Suprapubic skin (tissue), 3 donors: ENCODE measurements around the gene LGR4.

Source experiments
- EP300 ChIP-seq: sonication (generic); formaldehyde crosslinking; IDR thresholded peaks from one replicate; pipeline ENCODE4 v1.6.1; 2017; ENCODE audit warnings: antibody characterized with exemption
- POLR2A ChIP-seq, 2 donors: fragments of 450-650 bp; IDR thresholded peaks; one replicate each; pipeline ENCODE4 v1.6.1; 2017; ENCODE audit warnings: antibody characterized with exemption in 2 of 2, mild to moderate bottlenecking in 2 of 2, moderate library complexity in 2 of 2
- TF ChIP-seq, protein P1 (sequence below), 2 donors: fragments of 200-600 bp in 1 of 2; fragments of 450-650 bp in 1 of 2; sonication (generic) in 1 of 2; IDR thresholded peaks; one replicate each; pipeline ENCODE4 v1.5.1; 2016 to 2019; ENCODE audit warnings: antibody characterized with exemption in 2 of 2, mild to moderate bottlenecking in 1 of 2, moderate library complexity in 1 of 2

DNA sequence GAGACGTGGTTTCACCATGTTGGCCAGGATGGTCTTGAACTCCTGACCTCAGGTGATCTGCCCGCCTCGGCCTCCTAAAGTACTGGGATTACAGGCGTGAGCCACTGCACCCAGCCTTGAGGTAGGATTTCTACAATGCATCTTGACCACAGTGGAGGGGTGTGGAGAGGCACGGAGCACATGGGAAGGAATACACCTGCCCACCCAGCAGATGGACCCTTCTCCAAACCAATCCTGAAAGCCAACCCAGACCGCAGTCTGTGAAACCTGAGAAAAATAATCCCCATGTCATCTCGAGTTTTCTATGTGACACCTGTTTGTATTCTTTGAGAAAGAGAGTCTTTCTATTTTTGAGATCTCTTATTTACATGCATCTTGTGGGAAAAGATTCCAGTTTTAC, 32.5 kb downstream of the LGR4 start:
- TF ChIP-seq, protein P1, sequence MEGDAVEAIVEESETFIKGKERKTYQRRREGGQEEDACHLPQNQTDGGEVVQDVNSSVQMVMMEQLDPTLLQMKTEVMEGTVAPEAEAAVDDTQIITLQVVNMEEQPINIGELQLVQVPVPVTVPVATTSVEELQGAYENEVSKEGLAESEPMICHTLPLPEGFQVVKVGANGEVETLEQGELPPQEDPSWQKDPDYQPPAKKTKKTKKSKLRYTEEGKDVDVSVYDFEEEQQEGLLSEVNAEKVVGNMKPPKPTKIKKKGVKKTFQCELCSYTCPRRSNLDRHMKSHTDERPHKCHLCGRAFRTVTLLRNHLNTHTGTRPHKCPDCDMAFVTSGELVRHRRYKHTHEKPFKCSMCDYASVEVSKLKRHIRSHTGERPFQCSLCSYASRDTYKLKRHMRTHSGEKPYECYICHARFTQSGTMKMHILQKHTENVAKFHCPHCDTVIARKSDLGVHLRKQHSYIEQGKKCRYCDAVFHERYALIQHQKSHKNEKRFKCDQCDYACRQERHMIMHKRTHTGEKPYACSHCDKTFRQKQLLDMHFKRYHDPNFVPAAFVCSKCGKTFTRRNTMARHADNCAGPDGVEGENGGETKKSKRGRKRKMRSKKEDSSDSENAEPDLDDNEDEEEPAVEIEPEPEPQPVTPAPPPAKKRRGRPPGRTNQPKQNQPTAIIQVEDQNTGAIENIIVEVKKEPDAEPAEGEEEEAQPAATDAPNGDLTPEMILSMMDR (IDR thresholded peaks at IDR 0.05), result no peak
- no peak for TF ChIP-seq POLR2A (IDR thresholded peaks at IDR 0.05)
- TF ChIP-seq EP300, result no peak
